ENCODE measurements around the gene MAN2A2. TPM values are rescaled to one million over a fixed set of nuclear protein-coding genes. Genes with fewer than 3 reads are reported as not detected.

The MAN2A2 gene
- total and polyA plus RNA-seq, 9 of the 15 experiments (the other 6 are each of a cell fraction or from before 2014, with no cell fraction given): 7.3 to 151 (median 43.4) TPM

DNA sequence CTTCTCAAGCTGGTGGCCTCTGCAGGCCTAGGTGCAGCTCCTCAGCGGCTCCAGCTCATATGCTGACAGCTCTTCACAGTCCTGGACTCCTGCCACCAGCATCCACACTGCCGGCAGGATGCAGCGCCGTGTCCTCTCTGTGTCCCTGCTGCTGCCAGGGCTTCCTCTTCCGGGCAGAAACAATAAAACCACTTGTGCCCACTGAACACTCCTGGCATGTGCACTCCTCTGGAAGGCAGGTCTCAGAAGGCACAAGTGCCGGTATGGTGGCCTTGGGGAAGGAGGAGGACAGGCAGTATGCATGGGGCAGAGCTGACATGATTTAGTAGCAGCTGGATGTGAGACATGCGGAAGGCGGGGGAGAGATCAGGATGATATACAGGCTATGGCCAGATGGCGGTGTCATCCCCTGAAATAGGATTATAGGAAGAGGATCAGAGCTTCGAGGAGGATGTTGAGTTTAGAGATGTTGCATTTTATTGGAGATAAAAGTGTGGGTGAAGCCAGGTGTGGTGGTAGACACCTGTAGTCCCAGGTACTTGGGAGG is 7.5 kb upstream of the MAN2A2 start (continued):
- TF ChIP-seq ZNF282 (CRISPR knock-in tag; IDR thresholded peaks at IDR 0.05) (no peak), NELFE (IDR thresholded peaks at IDR 0.05; ENCODE audit: insufficient read depth, insufficient read length) (no peak), MEF2D (tag; conservative IDR thresholded peaks at IDR 0.05; ENCODE audit: low read depth) (peak; percentile 44; the same call in 1 of the 2 replicates), POLR2H (tag; IDR thresholded peaks at IDR 0.05; ENCODE audit: low read depth) (no peak), RFX7 (CRISPR knock-in tag; IDR thresholded peaks at IDR 0.05) (no peak), FOXJ2 (tag; IDR thresholded peaks at IDR 0.05) (no peak), XRCC5 (IDR thresholded peaks at IDR 0.05; ENCODE audit: low read depth, low read length) (no peak), CREM (IDR thresholded peaks at IDR 0.05; ENCODE audit: low read depth) (peak; percentile 65), STAT6 (CRISPR knock-in tag; IDR thresholded peaks at IDR 0.05) (no peak), RAD21 (CRISPR knock-in tag; conservative IDR thresholded peaks at IDR 0.05 in 1 of 2, IDR thresholded peaks at IDR 0.05 in 1 of 2) (peak; percentile 44 to 70; a peak in 3 of 4 replicates), MYBL2 (IDR thresholded peaks at IDR 0.05; ENCODE audit: low read depth) (no peak), MYBL2 (CRISPR knock-in tag; IDR thresholded peaks at IDR 0.05; ENCODE audit: borderline replicate concordance) (no peak), ZSCAN29 (IDR thresholded peaks at IDR 0.05) (no peak)
- TF ChIP-seq, protein P1, sequence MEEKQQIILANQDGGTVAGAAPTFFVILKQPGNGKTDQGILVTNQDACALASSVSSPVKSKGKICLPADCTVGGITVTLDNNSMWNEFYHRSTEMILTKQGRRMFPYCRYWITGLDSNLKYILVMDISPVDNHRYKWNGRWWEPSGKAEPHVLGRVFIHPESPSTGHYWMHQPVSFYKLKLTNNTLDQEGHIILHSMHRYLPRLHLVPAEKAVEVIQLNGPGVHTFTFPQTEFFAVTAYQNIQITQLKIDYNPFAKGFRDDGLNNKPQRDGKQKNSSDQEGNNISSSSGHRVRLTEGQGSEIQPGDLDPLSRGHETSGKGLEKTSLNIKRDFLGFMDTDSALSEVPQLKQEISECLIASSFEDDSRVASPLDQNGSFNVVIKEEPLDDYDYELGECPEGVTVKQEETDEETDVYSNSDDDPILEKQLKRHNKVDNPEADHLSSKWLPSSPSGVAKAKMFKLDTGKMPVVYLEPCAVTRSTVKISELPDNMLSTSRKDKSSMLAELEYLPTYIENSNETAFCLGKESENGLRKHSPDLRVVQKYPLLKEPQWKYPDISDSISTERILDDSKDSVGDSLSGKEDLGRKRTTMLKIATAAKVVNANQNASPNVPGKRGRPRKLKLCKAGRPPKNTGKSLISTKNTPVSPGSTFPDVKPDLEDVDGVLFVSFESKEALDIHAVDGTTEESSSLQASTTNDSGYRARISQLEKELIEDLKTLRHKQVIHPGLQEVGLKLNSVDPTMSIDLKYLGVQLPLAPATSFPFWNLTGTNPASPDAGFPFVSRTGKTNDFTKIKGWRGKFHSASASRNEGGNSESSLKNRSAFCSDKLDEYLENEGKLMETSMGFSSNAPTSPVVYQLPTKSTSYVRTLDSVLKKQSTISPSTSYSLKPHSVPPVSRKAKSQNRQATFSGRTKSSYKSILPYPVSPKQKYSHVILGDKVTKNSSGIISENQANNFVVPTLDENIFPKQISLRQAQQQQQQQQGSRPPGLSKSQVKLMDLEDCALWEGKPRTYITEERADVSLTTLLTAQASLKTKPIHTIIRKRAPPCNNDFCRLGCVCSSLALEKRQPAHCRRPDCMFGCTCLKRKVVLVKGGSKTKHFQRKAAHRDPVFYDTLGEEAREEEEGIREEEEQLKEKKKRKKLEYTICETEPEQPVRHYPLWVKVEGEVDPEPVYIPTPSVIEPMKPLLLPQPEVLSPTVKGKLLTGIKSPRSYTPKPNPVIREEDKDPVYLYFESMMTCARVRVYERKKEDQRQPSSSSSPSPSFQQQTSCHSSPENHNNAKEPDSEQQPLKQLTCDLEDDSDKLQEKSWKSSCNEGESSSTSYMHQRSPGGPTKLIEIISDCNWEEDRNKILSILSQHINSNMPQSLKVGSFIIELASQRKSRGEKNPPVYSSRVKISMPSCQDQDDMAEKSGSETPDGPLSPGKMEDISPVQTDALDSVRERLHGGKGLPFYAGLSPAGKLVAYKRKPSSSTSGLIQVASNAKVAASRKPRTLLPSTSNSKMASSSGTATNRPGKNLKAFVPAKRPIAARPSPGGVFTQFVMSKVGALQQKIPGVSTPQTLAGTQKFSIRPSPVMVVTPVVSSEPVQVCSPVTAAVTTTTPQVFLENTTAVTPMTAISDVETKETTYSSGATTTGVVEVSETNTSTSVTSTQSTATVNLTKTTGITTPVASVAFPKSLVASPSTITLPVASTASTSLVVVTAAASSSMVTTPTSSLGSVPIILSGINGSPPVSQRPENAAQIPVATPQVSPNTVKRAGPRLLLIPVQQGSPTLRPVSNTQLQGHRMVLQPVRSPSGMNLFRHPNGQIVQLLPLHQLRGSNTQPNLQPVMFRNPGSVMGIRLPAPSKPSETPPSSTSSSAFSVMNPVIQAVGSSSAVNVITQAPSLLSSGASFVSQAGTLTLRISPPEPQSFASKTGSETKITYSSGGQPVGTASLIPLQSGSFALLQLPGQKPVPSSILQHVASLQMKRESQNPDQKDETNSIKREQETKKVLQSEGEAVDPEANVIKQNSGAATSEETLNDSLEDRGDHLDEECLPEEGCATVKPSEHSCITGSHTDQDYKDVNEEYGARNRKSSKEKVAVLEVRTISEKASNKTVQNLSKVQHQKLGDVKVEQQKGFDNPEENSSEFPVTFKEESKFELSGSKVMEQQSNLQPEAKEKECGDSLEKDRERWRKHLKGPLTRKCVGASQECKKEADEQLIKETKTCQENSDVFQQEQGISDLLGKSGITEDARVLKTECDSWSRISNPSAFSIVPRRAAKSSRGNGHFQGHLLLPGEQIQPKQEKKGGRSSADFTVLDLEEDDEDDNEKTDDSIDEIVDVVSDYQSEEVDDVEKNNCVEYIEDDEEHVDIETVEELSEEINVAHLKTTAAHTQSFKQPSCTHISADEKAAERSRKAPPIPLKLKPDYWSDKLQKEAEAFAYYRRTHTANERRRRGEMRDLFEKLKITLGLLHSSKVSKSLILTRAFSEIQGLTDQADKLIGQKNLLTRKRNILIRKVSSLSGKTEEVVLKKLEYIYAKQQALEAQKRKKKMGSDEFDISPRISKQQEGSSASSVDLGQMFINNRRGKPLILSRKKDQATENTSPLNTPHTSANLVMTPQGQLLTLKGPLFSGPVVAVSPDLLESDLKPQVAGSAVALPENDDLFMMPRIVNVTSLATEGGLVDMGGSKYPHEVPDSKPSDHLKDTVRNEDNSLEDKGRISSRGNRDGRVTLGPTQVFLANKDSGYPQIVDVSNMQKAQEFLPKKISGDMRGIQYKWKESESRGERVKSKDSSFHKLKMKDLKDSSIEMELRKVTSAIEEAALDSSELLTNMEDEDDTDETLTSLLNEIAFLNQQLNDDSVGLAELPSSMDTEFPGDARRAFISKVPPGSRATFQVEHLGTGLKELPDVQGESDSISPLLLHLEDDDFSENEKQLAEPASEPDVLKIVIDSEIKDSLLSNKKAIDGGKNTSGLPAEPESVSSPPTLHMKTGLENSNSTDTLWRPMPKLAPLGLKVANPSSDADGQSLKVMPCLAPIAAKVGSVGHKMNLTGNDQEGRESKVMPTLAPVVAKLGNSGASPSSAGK (IDR thresholded peaks at IDR 0.05): no peak; the same call in 1 of the 2 replicates
